ENCODE results near the gene MEF2D.

Gene MEF2D

GRCh38 chr1:156436141-156437036, 64.2 kb downstream of the MEF2D start:
- no peak; the same call in 1 of the 2 replicates for TF ChIP-seq EZH2phosphoT487 (IDR thresholded peaks at IDR 0.05; ENCODE audit: borderline replicate concordance, low read length)
- TF ChIP-seq CTCF (IDR thresholded peaks at IDR 0.05; ENCODE audit: low read depth, low read length, poor library complexity, severe bottlenecking), result no peak
- Histone ChIP-seq H3K4me2 (ENCODE audit: low read length) (no peak overlapping the region), H3K36me3 (ENCODE audit: control insufficient read depth, low read length) (no peaks in the 10 kb centered on the region), H3K9me3 (ENCODE audit: control insufficient read depth, insufficient read depth, low read length) (no peaks in the 10 kb centered on the region), H3K27me3 (ENCODE audit: control insufficient read depth, low read length) (peaks cover 96% of the 10 kb centered on the region), H3K27ac (ENCODE audit: low read depth, low read length) (no peak overlapping the region), H3K4me1 (ENCODE audit: control insufficient read depth, low read length) (peaks cover 25% of the 10 kb centered on the region), H3K4me3 (ENCODE audit: low read length) (no peak overlapping the region), H4K20me1 (ENCODE audit: control insufficient read depth, insufficient read depth, low read depth, low read length) (0 out of 2 replicates have a peak, but pooled peaks cover 3% of the 10 kb centered on the region), H3K9me2 (replicated peaks; ENCODE audit: control insufficient read depth, low read length) (no peaks in the 10 kb centered on the region), H3K79me2 (ENCODE audit: control insufficient read depth, low read length) (no peaks in the 10 kb centered on the region), H3F3A (ENCODE audit: control insufficient read depth, insufficient read depth) (peaks cover 7% of the 10 kb centered on the region)

- H3K27me3 ChIP-seq (ENCODE audit: control insufficient read depth, low read length), result peaks cover 96% of the 10 kb centered on the region
- no peaks in the 10 kb centered on the region for H3K9me2 ChIP-seq (replicated peaks; ENCODE audit: control insufficient read depth, low read length)
- peaks cover 7% of the 10 kb centered on the region for H3F3A ChIP-seq (ENCODE audit: control insufficient read depth, insufficient read depth)
- peaks cover 31% of the 10 kb centered on the region for H3K4me1 ChIP-seq (ENCODE audit: control insufficient read depth, low read length)
- H3K79me2 ChIP-seq (ENCODE audit: control insufficient read depth, low read length), result no peaks in the 10 kb centered on the region
- no peaks in the 10 kb centered on the region for H3K9me3 ChIP-seq (ENCODE audit: control insufficient read depth, insufficient read depth, low read length)
- no peak overlapping the region for H3K4me3 ChIP-seq (ENCODE audit: low read length)
- no peak for TF ChIP-seq CTCF (IDR thresholded peaks at IDR 0.05; ENCODE audit: low read depth, low read length, poor library complexity, severe bottlenecking)
- TF ChIP-seq EZH2phosphoT487 (IDR thresholded peaks at IDR 0.05; ENCODE audit: borderline replicate concordance, low read length), result peak; percentile 97
- H3K4me2 ChIP-seq (ENCODE audit: low read length), result peak overlapping the region; percentile 6; the same call in 1 of the 2 replicates
- no peak overlapping the region for H3K27ac ChIP-seq (ENCODE audit: low read depth, low read length)
- H3K36me3 ChIP-seq (ENCODE audit: control insufficient read depth, low read length), result no peaks in the 10 kb centered on the region
- 0 out of 2 replicates have a peak, but pooled peaks cover 3% of the 10 kb centered on the region for H4K20me1 ChIP-seq (ENCODE audit: control insufficient read depth, insufficient read depth, low read depth, low read length)
Observed at GRCh38 chr1:156435545-156436140, 64.9 kb downstream of the MEF2D start.

GRCh38 chr1:156434989-156435544, 65.5 kb downstream of the MEF2D start:
- Histone ChIP-seq H3K27ac (ENCODE audit: low read depth, low read length) (no peak overlapping the region), H3K27me3 (ENCODE audit: control insufficient read depth, low read length) (peaks cover 96% of the 10 kb centered on the region), H3K4me2 (ENCODE audit: low read length) (no peak overlapping the region; the same call in 1 of the 2 replicates), H3F3A (ENCODE audit: control insufficient read depth, insufficient read depth) (peaks cover 7% of the 10 kb centered on the region), H3K36me3 (ENCODE audit: control insufficient read depth, low read length) (no peaks in the 10 kb centered on the region), H4K20me1 (ENCODE audit: control insufficient read depth, insufficient read depth, low read depth, low read length) (0 out of 2 replicates have a peak, but pooled peaks cover 3% of the 10 kb centered on the region), H3K4me1 (ENCODE audit: control insufficient read depth, low read length) (peaks cover 36% of the 10 kb centered on the region), H3K9me3 (ENCODE audit: control insufficient read depth, insufficient read depth, low read length) (no peaks in the 10 kb centered on the region), H3K4me3 (ENCODE audit: low read length) (no peak overlapping the region), H3K79me2 (ENCODE audit: control insufficient read depth, low read length) (no peaks in the 10 kb centered on the region), H3K9me2 (replicated peaks; ENCODE audit: control insufficient read depth, low read length) (no peaks in the 10 kb centered on the region)
- no peak for TF ChIP-seq EZH2phosphoT487 (IDR thresholded peaks at IDR 0.05; ENCODE audit: borderline replicate concordance, low read length)
- no peak for TF ChIP-seq CTCF (IDR thresholded peaks at IDR 0.05; ENCODE audit: low read depth, low read length, poor library complexity, severe bottlenecking)

Measured in DOHH2 (cell line).